Fibroblast of the aortic adventitia (primary cell): ENCODE data around the gene CDH23. TPM values are rescaled to one million over a fixed set of nuclear protein-coding genes. Genes with fewer than 3 reads are reported as not detected.

ENCODE experiments used
- DNase-seq: peaks from one replicate; pipeline ENCODE4 v3.0.0-alpha.2; 2010; ENCODE audit warnings: low read depth
- H3K4me3 ChIP-seq: 2 replicates; pipeline ENCODE4 v1.5.1; 2011; ENCODE audit warnings: low read depth, mild to moderate bottlenecking, control low read depth, low read length, moderate library complexity
- total RNA-seq: library from RNA; depleted of rRNA; stranded (reverse); fragments of >200 nt; gene quantifications from 2 replicates; pipeline ENCODE4 v1.2.3, GENCODE V29; 2012; ENCODE audit warnings: low replicate concordance
- TF ChIP-seq, protein P1 (sequence below): IDR thresholded peaks from 2 replicates; pipeline ENCODE4 v1.5.1; 2011; ENCODE audit warnings: mild to moderate bottlenecking, low read length, control low read depth, inconsistent platforms; ENCODE audit not compliant: insufficient read depth

Gene CDH23
- total RNA-seq, 1 donor: 0.27 TPM

DNA sequence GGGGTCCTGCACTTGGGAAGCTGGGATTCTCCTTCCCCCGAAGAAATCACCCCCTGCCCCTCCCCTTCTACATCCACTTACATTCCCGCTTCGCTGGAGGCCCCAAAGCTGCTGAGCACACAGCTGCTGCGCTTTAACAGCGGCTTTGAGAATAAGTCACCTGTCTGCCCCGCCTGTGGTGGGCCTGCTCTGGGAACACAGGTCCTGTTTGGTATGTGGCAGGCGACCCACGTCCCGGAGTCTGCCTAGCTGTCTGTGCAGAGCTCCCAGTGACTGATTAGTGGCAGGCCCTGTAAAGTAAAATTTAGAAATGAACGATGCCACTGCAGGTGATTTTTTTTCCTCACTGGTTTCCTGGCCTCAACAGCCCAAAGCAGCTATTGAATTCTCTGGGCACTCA lies 47.0 kb downstream of the CDH23 start:
- TF ChIP-seq, protein P1, sequence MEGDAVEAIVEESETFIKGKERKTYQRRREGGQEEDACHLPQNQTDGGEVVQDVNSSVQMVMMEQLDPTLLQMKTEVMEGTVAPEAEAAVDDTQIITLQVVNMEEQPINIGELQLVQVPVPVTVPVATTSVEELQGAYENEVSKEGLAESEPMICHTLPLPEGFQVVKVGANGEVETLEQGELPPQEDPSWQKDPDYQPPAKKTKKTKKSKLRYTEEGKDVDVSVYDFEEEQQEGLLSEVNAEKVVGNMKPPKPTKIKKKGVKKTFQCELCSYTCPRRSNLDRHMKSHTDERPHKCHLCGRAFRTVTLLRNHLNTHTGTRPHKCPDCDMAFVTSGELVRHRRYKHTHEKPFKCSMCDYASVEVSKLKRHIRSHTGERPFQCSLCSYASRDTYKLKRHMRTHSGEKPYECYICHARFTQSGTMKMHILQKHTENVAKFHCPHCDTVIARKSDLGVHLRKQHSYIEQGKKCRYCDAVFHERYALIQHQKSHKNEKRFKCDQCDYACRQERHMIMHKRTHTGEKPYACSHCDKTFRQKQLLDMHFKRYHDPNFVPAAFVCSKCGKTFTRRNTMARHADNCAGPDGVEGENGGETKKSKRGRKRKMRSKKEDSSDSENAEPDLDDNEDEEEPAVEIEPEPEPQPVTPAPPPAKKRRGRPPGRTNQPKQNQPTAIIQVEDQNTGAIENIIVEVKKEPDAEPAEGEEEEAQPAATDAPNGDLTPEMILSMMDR: no peak
- DNase-seq: no peak
- no peak overlapping the region for H3K4me3 ChIP-seq

DNA sequence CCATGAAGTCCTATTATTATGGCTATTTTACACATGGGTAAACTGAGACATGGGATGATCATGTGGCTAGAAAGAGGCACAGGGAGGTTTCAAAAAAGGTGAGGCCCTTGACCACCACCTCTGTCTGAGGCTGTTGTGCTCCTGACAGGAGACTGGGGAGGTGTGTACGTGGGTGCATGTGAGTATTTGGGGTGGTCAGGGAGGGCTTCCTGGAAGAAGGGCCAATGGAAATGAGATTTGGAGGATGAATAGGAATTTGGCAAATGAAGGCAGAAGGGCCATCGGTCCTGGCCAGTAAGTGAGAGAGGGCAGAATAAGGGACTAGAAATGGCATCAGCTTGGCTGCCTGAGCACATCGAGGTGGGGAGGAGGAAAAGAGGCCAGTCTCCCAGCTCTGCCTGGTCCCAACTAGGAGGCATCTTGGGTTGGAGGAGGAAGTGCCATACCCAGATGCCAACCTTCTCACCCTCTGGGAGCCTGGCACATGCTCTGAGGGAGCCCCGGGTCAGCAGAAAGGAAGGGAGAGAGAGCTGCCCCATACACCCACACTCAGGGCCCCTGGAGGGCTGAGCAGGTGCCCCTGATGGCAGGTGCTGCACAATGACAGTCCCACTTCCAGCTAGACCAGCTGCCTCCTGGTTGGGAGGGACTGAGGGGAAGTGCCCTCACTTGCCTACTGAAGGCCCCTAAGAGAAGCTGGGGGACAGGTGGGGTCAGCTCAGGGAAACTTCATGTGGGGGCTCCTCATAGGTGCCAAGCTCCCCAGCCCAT lies 47.7 kb downstream of the CDH23 start:
- TF ChIP-seq, protein P1: no peak
- no peak for DNase-seq
- H3K4me3 ChIP-seq: no peak overlapping the region

DNA sequence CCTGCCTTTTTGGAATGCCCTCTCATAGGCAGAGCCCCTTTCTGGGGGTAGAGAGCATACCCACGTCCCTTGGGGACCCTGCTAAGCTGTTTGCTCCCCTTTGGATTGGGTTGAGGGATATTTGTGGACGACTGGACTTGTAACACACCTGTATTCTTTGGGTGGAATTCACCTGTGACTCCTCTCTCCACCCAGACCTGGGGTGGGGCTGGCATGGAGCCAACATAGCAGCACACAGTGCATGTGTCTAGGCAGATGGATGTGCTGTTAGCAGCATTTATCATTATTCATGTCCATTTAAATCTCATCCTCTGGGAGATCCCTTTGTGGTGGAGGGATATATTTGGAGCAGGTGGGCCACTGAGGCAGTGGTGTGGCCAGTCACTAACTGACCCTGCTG lies 51.0 kb downstream of the CDH23 start:
- no peak overlapping the region for H3K4me3 ChIP-seq
- DNase-seq: no peak
- TF ChIP-seq, protein P1: no peak

DNA sequence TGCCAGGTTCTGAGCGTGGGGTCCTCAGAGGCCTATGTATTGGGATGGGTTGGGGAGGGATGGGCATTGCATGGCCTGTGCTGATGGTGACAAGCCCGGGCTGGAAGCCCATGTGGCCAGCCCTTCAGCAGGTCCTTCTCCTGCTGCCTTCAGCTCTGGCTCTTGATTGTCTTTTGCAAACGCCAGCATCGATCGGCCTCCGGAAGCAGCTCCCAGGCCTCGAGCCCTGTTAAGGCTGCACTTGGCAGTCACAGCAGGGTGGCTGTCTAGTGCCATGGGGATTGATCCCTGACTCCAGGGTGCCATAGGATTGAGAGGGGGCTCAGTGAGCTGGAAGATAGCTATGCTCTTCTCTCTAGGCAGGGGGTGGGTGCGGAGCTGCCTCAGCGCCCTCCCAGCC lies 51.4 kb downstream of the CDH23 start:
- H3K4me3 ChIP-seq: no peak overlapping the region
- TF ChIP-seq, protein P1: no peak
- no peak for DNase-seq

DNA sequence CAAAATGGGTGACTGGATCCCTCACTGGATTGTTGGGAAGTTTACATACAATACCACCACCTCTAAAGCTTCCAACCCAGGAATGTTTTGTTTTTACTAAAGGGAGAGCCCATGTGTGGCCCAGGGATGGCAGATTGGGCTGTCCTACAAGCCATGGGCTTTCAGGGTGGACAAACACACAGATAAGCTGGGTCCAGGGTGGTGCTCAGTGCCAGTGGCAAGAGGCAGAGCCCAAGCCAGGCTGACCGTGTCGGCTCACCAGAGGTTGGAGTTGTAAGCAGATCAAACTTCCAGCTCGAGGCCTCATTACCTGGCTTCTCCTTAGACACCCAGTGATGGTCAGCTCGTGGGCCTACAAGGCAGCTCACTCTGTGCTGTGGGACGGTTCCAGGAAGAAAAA lies 52.3 kb downstream of the CDH23 start:
- TF ChIP-seq, protein P1: no peak
- H3K4me3 ChIP-seq: no peak overlapping the region
- DNase-seq: no peak

DNA sequence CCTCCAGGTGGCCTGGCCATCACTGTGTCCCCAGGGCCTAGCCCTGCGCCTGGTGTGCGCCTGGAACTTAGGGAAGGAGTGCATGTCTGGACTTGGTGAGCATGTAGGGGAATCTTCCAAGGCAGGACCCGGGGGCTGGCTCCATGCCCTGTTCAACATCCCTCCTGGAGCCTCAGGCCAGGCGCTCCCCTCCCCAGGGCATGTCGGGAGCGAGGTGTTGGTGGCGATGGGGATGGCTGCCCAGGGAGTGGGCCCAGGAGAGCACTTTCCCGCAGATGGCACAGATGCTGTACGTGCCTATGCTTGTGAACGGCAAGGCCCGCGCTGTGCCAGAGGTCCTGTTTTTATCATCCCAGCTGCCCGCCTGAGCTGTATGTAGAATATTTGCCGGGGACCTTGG lies 55.0 kb downstream of the CDH23 start:
- TF ChIP-seq, protein P1: no peak

DNA sequence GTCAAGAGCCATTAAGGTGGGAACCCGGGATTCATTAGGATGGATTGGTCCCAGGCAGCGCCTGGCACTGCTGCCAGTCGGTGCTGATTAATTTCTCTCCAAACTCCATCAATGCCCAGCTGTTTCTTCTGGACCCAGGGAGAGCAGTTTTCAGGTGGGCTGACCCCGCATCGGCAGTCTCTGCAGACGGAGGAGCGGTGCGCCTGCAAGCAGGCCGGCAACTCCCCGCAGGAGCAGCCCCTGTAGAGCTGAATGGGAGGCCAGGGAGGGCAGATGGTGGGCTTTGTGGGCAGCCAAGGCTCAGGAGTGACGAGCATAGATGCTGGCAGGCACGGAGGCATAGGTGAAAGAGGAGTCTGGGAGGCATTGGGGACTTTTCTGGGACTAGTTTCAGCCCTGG lies 56.5 kb downstream of the CDH23 start:
- no peak overlapping the region for H3K4me3 ChIP-seq
- TF ChIP-seq, protein P1: no peak
- DNase-seq: no peak

More for the DNA sequence above, 55.0 kb downstream of the CDH23 start:
- H3K4me3 ChIP-seq: no peak overlapping the region
- DNase-seq: no peak
